HT-29 (cell line): ENCODE results near the gene C11orf24. TPM values are rescaled to one million over a fixed set of nuclear protein-coding genes. Genes with fewer than 3 reads are reported as not detected.
"Not testable (repeated sequence)": the region's sequence is repeated elsewhere in the genome, so short reads cannot be mapped to it uniquely, and the experiment has no call there.

ENCODE experiments used
- DNase-seq: peaks from one replicate; pipeline ENCODE4 v3.0.0-alpha.2; 2015; ENCODE audit warnings: low spot score
- total RNA-seq: library from RNA; depleted of rRNA; stranded (reverse); fragments of >200 nt; shearing (Covaris generic); gene quantifications from 2 replicates; pipeline ENCODE4 v1.2.3, GENCODE V29; 2014

Gene C11orf24
- total RNA-seq, 1 experiment from 2014 or later, result 38.8 TPM

GRCh38 chr11:68254421-68254820 is 17.4 kb downstream of the C11orf24 start:
- no peak for DNase-seq

- DNase-seq, result no peak
Measured at GRCh38 chr11:68251765-68252164, 20.0 kb downstream of the C11orf24 start.

DNA sequence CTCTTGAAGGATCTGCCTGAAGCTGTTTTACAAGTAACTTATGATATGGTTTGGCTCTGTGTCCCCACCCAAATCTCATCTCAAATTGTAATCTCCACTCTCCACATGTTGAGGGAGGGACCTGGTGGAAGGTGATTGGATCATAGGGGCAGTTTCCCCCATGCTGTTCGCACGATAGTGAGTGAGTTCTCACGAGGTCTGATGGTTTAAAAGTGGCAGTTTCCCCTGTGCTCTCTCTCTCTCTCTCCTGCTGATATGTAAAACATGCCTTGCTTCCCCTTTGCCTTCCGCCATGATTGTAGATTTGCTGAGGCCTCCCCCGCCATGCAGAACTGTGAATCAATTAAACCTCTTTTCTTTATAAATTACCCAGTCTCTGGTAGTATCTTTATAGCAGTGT is 26.9 kb downstream of the C11orf24 start:
- DNase-seq, result not testable (repeated sequence)

- not testable (repeated sequence) for DNase-seq
Measured at GRCh38 chr11:68243847-68244246, 27.9 kb downstream of the C11orf24 start.

DNA sequence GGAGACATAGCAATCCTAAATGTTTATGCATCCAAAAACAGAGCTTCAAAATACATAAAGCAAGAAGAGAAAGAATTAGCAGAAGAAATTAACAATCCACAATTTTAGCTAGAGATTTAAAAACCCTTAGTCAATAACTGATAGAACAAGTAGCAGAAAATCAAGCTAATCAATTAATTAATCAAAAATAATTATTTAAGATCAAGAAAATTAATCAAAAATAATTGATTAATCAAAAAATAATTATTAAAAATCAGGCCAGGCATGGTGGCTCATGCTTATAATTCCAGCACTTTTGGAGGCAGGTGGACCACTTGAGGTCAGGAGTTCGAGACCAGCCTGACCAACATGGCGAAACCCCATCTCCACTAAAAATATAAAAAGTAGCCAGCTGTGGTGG is 29.2 kb downstream of the C11orf24 start:
- DNase-seq, result no peak

DNA sequence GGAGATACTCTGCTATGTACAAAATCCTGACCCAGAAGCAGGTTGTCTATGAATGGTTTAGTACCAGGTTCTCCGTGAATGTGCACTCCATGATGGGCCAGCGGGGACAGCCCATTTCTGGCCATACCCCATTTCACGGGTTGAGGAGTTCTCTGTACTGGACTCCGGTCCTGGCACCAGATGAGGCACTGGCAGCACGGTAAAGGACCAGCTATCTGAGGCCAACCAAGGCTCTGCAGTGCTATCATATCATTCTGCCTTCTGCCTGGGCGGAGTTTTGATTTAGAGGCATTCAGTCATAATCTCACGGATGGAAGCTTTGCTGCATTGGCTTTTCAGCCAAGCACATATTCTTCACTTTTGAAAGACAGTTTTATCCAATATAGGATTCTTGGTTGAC is 40.2 kb downstream of the C11orf24 start:
- no peak for DNase-seq

GRCh38 chr11:68229601-68230000 is 42.2 kb downstream of the C11orf24 start:
- DNase-seq, result no peak

- no peak for DNase-seq
Measured at GRCh38 chr11:68226421-68226820, 45.4 kb downstream of the C11orf24 start.

GRCh38 chr11:68224606-68225005 is 47.2 kb downstream of the C11orf24 start:
- no peak for DNase-seq

- DNase-seq, result no peak
Measured at GRCh38 chr11:68223275-68223674, 48.5 kb downstream of the C11orf24 start.

DNA sequence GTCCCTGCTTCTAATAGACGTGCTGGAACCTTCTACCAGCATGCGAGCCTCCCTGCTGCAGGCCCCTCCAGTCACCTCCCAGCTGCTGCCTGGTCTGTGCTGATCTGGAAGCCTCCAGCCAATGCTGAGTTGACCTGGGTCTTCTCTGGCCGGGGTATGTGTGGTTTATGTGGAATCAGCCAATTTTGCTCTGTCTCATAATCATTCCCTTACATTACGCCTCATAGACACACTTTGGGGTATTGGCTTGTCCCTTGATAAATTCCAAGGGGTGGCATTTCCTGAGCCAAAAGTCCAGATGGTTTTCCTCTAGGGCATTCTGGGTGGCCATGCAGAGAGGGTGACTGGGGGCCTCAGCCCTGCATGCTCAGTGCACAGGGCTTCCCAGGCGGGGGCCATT is 50.4 kb downstream of the C11orf24 start:
- no peak for DNase-seq

DNA sequence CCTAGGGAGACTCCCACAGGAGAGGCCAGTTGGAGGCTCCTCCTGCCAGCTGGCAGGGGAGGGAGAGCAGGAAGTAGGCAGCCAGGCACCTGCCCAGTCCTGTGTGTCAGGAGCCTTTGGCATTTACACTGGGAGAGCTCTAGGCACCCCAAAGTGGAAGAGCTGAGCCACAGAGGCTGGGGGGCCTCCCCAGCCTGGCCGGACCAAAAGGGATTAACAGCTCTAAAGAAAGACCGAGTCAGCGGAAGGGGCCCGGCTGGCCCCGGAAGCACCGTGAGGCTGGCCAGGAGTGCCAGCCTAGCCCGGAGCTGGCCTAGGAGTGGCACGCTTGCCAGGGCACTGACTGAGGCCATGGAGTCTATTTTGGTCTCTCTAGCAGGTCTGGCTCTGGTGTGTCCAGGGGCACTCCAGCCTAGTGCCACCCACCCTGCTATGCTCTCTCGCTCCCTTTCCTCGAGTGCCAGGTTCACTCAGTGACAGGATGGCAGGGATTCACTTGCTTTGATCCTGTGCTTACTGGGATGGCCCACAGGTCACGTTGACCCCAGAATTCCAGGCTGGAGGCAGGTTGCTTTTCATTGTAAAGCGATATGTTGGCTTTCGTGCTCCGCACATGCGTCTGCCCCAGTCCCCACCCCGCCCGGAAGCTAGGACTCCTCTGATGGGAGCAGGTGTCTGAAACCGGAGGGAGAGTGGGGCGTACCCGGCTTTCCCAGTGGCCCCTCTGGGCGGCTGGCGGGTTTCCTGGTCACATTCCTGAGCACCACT is 55.4 kb downstream of the C11orf24 start:
- DNase-seq, result peak; percentile 39

GRCh38 chr11:68215524-68216170 is 56.1 kb downstream of the C11orf24 start:
- DNase-seq, result no peak

GRCh38 chr11:68215087-68215445 is 56.7 kb downstream of the C11orf24 start:
- DNase-seq, result no peak

GRCh38 chr11:68214173-68215086 is 57.3 kb downstream of the C11orf24 start:
- DNase-seq, result peak; percentile 22

DNA sequence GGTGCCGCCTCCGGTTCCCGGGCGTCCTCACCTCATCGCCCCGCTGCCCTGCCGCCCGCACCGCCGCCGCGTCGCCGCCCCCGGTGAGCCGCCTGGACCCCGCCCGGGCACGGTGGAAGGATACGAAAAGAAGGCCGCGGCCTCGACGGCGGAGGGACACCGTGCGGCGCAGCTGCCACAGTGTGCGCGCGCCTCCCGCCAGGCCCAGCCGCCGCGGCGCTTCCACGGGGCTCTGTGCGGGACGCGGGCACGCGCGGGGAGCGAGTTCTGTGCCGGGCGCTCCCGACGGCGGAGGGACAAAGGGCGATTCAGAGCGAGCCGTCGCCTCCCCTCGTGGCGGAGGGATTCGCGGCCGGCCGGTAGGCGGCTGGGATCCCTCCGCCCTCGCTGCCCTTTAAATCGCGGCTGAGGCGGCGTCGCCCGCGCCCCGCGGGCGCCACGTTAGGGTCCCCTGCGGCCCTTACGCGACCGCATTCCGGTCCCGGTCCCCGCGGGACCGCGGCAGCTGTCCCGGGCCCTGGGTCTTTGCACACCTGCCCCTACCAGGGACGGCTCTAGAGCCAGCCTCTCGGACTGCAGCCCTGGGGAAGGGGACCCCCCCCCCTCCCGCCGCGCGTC is 58.1 kb downstream of the C11orf24 start:
- peak; percentile 94 for DNase-seq

GRCh38 chr11:68213135-68213515 is 58.6 kb downstream of the C11orf24 start, which contains the start of gene KMT5B:
TSS of gene KMT5B (minus strand) at chr11:68213296. CDS start at chr11:68190076, 23,220 bp downstream.
- DNase-seq, result no peak

DNA sequence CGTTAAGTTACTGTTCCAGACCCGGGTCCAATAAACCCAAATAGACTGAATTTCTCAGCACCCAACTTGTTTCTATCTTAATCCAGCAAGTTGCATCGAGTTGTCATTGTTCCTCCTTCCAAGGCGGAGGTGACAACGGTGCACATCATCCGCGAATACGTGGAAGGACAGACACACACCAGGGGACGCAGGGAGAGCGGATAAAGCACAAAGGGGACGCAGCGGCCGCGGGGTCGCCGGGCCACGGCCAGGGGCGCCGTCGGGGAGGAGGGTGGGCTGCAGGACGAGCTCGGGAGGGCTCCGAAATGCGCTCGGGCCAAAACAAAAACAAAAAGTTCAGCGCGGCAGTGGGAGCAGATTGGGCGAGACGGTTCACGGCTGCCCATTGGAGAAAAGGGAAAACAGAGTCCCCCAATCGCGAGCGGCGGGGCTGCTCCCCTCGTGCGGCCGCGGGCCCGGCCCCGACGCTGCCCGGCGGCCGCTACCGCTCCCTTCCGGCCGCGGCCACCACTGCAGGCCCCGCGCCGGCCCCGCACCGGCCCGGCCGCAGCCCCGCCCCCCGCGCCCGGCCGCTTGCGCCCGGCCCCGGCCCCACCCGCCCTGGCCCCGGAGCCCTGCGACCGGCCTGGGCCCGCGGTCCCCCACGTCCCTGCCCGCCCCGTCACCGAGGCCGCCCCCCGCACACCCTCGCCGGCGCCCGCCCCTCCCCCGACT is 59.2 kb downstream of the C11orf24 start:
- peak; percentile 76 for DNase-seq

GRCh38 chr11:68211546-68211945 is 60.2 kb downstream of the C11orf24 start:
- peak; percentile 68 for DNase-seq
